HEK293 (cell line): ENCODE results near the gene FAM234B.

Source experiments
- CTCF ChIA-PET: fragments of 350-600 bp; formaldehyde crosslinking; extraction: SDS; loops from one replicate; lab custom pipeline; 2021; ENCODE audit warnings: antibody characterized with exemption; lab: Yijun Ruan, JAX
- POLR2A ChIA-PET: fragments of 300-600 bp; formaldehyde crosslinking; extraction: SDS; loops from one replicate; lab custom pipeline; 2020; ENCODE audit warnings: antibody characterized with exemption, inconsistent platforms; lab: Yijun Ruan, JAX
- H3K27ac ChIP-seq: fragments of 200-500 bp; sonication (Bioruptor generic); 2 replicates; pipeline ENCODE4 v1.5.1; 2014; ENCODE audit warnings: low read depth, low read length, control low read depth, inconsistent platforms; ENCODE audit errors: extremely low read depth
- H3K36me3 ChIP-seq, 2 experiments: fragments of 200-500 bp in 1 of 2; sonication (Bioruptor generic) in 1 of 2; 1 replicate in 1 of 2; 2 replicates in 1 of 2; pipeline ENCODE4 v1.5.1; 2014 to 2017; ENCODE audit warnings: inconsistent platforms in 2 of 2, low read length in 2 of 2; ENCODE audit not compliant: control insufficient read depth in 2 of 2, insufficient read depth in 1 of 2
- H3K4me1 ChIP-seq: fragments of 200-500 bp; sonication (Bioruptor generic); 2 replicates; pipeline ENCODE4 v1.5.1; 2014; ENCODE audit warnings: mild to moderate bottlenecking, low read length, inconsistent platforms; ENCODE audit not compliant: control insufficient read depth, insufficient read depth
- H3K4me3 ChIP-seq: 2 replicates; pipeline ENCODE4 v1.5.1; 2011; ENCODE audit warnings: low read depth, mild to moderate bottlenecking, control low read depth, low read length, moderate library complexity
- H3K9me3 ChIP-seq: fragments of 200-500 bp; sonication (Bioruptor generic); 2 replicates; pipeline ENCODE4 v1.5.1; 2014; ENCODE audit warnings: low read depth, low read length, inconsistent platforms; ENCODE audit not compliant: control insufficient read depth, insufficient read depth
- GLIS2 ChIP-seq: fragments of 450-650 bp; formaldehyde crosslinking; IDR thresholded peaks from 2 replicates; pipeline ENCODE4 v1.5.1; 2016; ENCODE audit warnings: missing biosample characterization, missing genetic modification characterization
- HOXD13 ChIP-seq: sonication (generic); formaldehyde crosslinking; IDR thresholded peaks from 2 replicates; pipeline ENCODE4 v1.8.0; 2022; ENCODE audit warnings: missing genetic modification reagents, borderline replicate concordance
- KLF16 ChIP-seq: fragments of 450-650 bp; formaldehyde crosslinking; IDR thresholded peaks from 2 replicates; pipeline ENCODE4 v1.5.1; 2017; ENCODE audit warnings: missing biosample characterization, missing genetic modification characterization
- OVOL3 ChIP-seq: fragments of 450-650 bp; formaldehyde crosslinking; IDR thresholded peaks from 2 replicates; pipeline ENCODE4 v1.5.1; 2016; ENCODE audit warnings: missing biosample characterization, missing genetic modification characterization
- PRDM1 ChIP-seq: fragments of 450-650 bp; formaldehyde crosslinking; IDR thresholded peaks from 2 replicates; pipeline ENCODE4; 2016; ENCODE audit warnings: missing biosample characterization, missing genetic modification characterization
- SCRT1 ChIP-seq: fragments of 450-650 bp; formaldehyde crosslinking; IDR thresholded peaks from 2 replicates; pipeline ENCODE4 v1.5.1; 2016; ENCODE audit warnings: missing biosample characterization, missing genetic modification characterization, borderline replicate concordance
- ZBTB11 ChIP-seq: fragments of 450-650 bp; formaldehyde crosslinking; conservative IDR thresholded peaks from 2 replicates; pipeline ENCODE4 v1.5.1; 2016; ENCODE audit warnings: low read depth, missing biosample characterization, missing genetic modification characterization
- ZBTB17 ChIP-seq: fragments of 450-650 bp; formaldehyde crosslinking; IDR thresholded peaks from 2 replicates; pipeline ENCODE4 v1.5.1; 2016; ENCODE audit warnings: missing biosample characterization, missing genetic modification characterization
- ZBTB7A ChIP-seq: fragments of 450-650 bp; formaldehyde crosslinking; IDR thresholded peaks from 2 replicates; pipeline ENCODE4 v1.5.1; 2016; ENCODE audit warnings: low read depth, missing biosample characterization, missing genetic modification characterization
- ZNF350 ChIP-seq: fragments of 450-650 bp; formaldehyde crosslinking; IDR thresholded peaks from 2 replicates; pipeline ENCODE4 v1.5.0; 2017; ENCODE audit warnings: missing biosample characterization, mild to moderate bottlenecking, missing genetic modification characterization
- ZNF362 ChIP-seq: fragments of 450-650 bp; formaldehyde crosslinking; IDR thresholded peaks from 2 replicates; pipeline ENCODE4 v1.5.1; 2016; ENCODE audit warnings: missing biosample characterization, missing genetic modification characterization
- ZNF416 ChIP-seq: fragments of 450-650 bp; formaldehyde crosslinking; IDR thresholded peaks from 2 replicates; pipeline ENCODE4 v1.5.1; 2016; ENCODE audit warnings: missing biosample characterization, missing genetic modification characterization
- ZNF530 ChIP-seq: fragments of 450-650 bp; formaldehyde crosslinking; IDR thresholded peaks from 2 replicates; pipeline ENCODE4 v1.5.1; 2016; ENCODE audit warnings: low read depth, missing biosample characterization, missing genetic modification characterization
- ZNF585B ChIP-seq: fragments of 450-650 bp; formaldehyde crosslinking; IDR thresholded peaks from 2 replicates; pipeline ENCODE4 v1.5.1; 2016; ENCODE audit warnings: missing biosample characterization, missing genetic modification characterization
- ZNF600 ChIP-seq: fragments of 450-650 bp; formaldehyde crosslinking; IDR thresholded peaks from 2 replicates; pipeline ENCODE4 v1.5.1; 2016; ENCODE audit warnings: missing biosample characterization, missing genetic modification characterization
- ZNF624 ChIP-seq: fragments of 450-650 bp; formaldehyde crosslinking; IDR thresholded peaks from 2 replicates; pipeline ENCODE4 v1.5.1; 2017; ENCODE audit warnings: missing biosample characterization, missing genetic modification characterization
- ZNF626 ChIP-seq: fragments of 450-650 bp; sonication (Bioruptor Pico); formaldehyde crosslinking; IDR thresholded peaks from 2 replicates; pipeline ENCODE4 v1.5.1; 2018; ENCODE audit warnings: missing biosample characterization, missing genetic modification characterization, inconsistent platforms
- ZNF658 ChIP-seq: fragments of 450-650 bp; formaldehyde crosslinking; IDR thresholded peaks from 2 replicates; pipeline ENCODE4; 2016; ENCODE audit warnings: missing biosample characterization, missing genetic modification characterization
- ZNF747 ChIP-seq: fragments of 450-650 bp; formaldehyde crosslinking; IDR thresholded peaks from 2 replicates; pipeline ENCODE4 v1.5.1; 2016; ENCODE audit warnings: missing biosample characterization, missing genetic modification characterization
- TF ChIP-seq, protein P1 (sequence below): fragments of 450-650 bp; formaldehyde crosslinking; IDR thresholded peaks from 2 replicates; pipeline ENCODE4 v1.5.1; 2016; ENCODE audit warnings: missing biosample characterization, missing genetic modification characterization
- TF ChIP-seq, protein P2 (sequence below): fragments of 450-650 bp; formaldehyde crosslinking; IDR thresholded peaks from 2 replicates; pipeline ENCODE4 v1.5.1; 2016; ENCODE audit warnings: missing biosample characterization, missing genetic modification characterization

FAM234B gene

GRCh38 chr12:13127444-13127843 is 83.3 kb downstream of the FAM234B start:
- Histone ChIP-seq H3K36me3 (no peaks in the 10 kb centered on the region), H3K27ac (no peak overlapping the region), H3K4me1 (no peaks in the 10 kb centered on the region), H3K9me3 (no peaks in the 10 kb centered on the region; the same call in 1 of the 2 replicates), H3K4me3 (no peak overlapping the region)
- CTCF ChIA-PET, result interaction anchor here (0.9 kb wide), 1 partner anchor 10 kb away, joined by 3 read pairs; no protein-coding TSS in a partner anchor
- no peak for TF ChIP-seq HOXD13 (CRISPR knock-in tag)
- POLR2A ChIA-PET, result no interaction called here

DNA sequence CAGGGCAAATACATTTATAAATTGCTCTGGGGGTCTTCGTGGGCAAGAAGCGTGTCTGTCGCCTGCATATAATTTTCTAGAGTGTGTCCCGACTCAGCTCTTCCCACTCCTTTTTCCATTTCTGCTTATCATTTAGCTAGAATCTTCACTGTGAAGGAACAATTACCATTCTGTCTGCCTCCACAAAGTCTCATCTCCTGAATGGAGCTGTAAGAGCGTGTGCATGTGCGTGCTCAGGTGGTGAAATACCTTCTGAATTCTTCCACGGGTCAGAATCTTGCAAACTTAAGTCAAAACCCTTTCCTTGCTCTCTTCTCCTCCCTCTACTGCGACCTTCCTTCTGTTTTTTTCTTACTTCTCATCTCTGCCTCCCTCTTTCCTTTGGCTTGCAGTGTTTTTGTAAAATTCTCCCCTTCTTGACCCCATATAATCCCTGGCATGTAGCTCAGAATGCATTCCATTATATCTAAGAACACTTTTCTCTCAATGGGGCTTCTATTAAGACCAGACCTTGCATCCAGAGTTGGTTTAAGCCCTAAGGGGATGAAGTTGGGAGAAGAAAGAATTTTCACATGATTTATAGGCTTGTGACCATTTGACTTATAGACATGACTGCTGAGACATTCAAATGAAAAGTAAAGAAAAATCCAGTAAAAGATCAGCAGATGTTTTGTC is 84.2 kb downstream of the FAM234B start:
- POLR2A ChIA-PET, result no interaction called here
- no peaks in the 10 kb centered on the region for H3K36me3 ChIP-seq
- CTCF ChIA-PET, result no interaction called here
- no peak overlapping the region for H3K4me3 ChIP-seq
- no peaks in the 10 kb centered on the region for H3K4me1 ChIP-seq
- H3K9me3 ChIP-seq, result no peaks in the 10 kb centered on the region; the same call in 1 of the 2 replicates
- no peak overlapping the region for H3K27ac ChIP-seq
- TF ChIP-seq, protein P1, sequence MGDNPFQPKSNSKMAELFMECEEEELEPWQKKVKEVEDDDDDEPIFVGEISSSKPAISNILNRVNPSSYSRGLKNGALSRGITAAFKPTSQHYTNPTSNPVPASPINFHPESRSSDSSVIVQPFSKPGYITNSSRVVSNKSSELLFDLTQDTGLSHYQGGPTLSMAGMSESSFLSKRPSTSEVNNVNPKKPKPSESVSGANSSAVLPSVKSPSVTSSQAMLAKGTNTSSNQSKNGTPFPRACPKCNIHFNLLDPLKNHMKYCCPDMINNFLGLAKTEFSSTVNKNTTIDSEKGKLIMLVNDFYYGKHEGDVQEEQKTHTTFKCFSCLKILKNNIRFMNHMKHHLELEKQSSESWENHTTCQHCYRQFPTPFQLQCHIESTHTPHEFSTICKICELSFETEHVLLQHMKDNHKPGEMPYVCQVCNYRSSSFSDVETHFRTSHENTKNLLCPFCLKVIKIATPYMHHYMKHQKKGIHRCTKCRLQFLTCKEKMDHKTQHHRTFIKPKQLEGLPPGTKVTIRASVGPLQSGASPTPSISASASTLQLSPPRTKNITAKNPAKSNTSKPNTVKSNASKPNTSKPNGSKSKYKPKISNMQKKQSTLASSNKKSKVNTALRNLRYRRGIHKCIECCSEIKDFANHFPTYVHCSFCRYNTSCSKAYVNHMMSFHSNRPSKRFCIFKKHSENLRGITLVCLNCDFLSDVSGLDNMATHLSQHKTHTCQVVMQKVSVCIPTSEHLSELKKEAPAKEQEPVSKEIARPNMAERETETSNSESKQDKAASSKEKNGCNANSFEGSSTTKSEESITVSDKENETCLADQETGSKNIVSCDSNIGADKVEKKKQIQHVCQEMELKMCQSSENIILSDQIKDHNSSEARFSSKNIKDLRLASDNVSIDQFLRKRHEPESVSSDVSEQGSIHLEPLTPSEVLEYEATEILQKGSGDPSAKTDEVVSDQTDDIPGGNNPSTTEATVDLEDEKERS (tag by site-specific recombination), result no peak

DNA sequence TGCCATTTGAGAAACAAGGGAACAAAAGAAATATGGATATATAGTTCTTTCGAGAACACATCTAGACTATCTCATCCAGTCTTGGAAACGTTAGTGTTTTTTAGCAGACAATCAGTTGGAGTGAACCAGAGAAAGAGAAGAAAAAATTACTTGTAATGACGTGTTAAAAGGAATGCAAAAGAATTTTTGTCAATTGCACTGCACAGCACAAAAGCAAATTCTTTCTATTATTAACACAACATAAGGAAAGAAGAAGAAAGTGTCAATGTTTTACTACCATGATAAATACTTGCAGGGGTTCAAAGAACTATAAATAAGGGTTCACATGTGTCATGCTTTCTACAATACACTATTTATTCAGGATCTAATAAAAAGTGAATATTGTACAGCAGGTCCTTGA is 86.8 kb downstream of the FAM234B start:
- ChIA-PET POLR2A (no interaction called here), CTCF (no interaction called here)
- Histone ChIP-seq H3K27ac (no peak overlapping the region), H3K36me3 (no peaks in the 10 kb centered on the region), H3K4me3 (no peak overlapping the region), H3K9me3 (no peaks in the 10 kb centered on the region; the same call in 1 of the 2 replicates), H3K4me1 (no peaks in the 10 kb centered on the region)
- no peak for TF ChIP-seq KLF16 (tag by site-specific recombination)
- TF ChIP-seq ZNF585B (tag by site-specific recombination), result no peak
- TF ChIP-seq, protein P2, sequence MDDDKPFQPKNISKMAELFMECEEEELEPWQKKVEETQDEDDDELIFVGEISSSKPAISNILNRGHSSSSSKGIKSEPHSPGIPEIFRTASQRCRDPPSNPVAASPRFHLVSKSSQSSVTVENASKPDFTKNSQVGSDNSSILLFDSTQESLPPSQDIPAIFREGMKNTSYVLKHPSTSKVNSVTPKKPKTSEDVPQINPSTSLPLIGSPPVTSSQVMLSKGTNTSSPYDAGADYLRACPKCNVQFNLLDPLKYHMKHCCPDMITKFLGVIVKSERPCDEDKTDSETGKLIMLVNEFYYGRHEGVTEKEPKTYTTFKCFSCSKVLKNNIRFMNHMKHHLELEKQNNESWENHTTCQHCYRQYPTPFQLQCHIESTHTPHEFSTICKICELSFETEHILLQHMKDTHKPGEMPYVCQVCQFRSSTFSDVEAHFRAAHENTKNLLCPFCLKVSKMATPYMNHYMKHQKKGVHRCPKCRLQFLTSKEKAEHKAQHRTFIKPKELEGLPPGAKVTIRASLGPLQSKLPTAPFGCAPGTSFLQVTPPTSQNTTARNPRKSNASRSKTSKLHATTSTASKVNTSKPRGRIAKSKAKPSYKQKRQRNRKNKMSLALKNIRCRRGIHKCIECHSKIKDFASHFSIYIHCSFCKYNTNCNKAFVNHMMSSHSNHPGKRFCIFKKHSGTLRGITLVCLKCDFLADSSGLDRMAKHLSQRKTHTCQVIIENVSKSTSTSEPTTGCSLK (tag by site-specific recombination), result no peak
- TF ChIP-seq ZBTB7A, result no peak
- no peak for TF ChIP-seq ZNF600 (tag by site-specific recombination)
- TF ChIP-seq ZNF362, result no peak
- TF ChIP-seq OVOL3, result no peak
- TF ChIP-seq ZNF747 (tag by site-specific recombination), result no peak
- no peak for TF ChIP-seq PRDM1 (tag by site-specific recombination)
- no peak for TF ChIP-seq ZNF658 (tag by site-specific recombination)
- no peak for TF ChIP-seq ZNF416 (tag by site-specific recombination)
- no peak for TF ChIP-seq ZBTB17 (tag by site-specific recombination)
- no peak for TF ChIP-seq ZNF350
- no peak for TF ChIP-seq SCRT1 (tag by site-specific recombination)
- no peak for TF ChIP-seq GLIS2 (tag by site-specific recombination)
- no peak for TF ChIP-seq ZNF530 (tag by site-specific recombination)
- no peak for TF ChIP-seq ZNF624 (tag by site-specific recombination)
- no peak for TF ChIP-seq ZNF626
- TF ChIP-seq ZBTB11, result no peak
